ENCODE measurements around the gene CHCT1. TPM values are rescaled to one million over a fixed set of nuclear protein-coding genes. Genes with fewer than 3 reads are reported as not detected.
"Not testable (repeated sequence)": the region's sequence is repeated elsewhere in the genome, so short reads cannot be mapped to it uniquely, and the experiment has no call there.

Gene CHCT1
- total RNA-seq, 1 donor from 2014 or later: not detected

DNA sequence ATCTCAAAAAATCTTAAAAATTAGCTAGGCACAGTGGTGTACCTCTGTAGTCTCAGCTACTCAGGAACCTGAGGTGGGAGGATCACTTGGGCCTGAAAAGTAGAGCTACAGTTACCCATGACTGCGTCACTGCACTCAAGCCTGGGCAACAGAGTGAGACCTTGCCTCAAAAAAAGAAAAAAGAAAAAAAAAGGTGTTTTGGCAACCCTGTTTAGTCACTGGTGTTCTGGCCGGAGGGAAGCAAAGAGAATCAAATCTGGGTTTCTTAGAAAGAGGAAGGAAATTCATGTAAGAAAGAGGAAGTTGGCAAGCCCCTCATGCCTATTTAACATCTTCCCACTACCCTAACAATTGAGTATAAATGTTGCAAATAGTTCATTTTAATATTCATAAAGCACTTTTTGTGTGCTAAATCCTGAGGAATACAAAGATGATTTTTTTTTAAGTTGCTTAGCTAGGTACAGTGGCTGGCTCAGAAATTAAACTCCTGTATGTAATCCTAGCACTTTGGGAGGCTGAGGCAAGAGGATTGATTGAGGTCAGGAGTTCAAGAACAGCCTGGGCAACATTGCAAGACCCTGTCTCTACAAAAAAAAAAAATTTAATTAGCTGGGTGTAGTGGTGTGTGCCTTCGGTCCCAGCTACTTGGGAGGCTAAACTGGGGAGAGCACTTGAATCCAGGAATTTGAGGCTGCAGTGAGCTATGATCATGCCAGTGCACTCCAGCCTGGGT lies 23.9 kb upstream of the CHCT1 start:
- intact Hi-C loops (cut with micrococcal nuclease): no loop called here

GRCh38 chr17:60401819-60402218 lies 20.5 kb upstream of the CHCT1 start:
- intact Hi-C loops (cut with micrococcal nuclease): no loop called here

- intact Hi-C loops (cut with micrococcal nuclease): no loop called here
These were observed 18.8 kb upstream of the CHCT1 start for GRCh38 chr17:60403523-60403810.

DNA sequence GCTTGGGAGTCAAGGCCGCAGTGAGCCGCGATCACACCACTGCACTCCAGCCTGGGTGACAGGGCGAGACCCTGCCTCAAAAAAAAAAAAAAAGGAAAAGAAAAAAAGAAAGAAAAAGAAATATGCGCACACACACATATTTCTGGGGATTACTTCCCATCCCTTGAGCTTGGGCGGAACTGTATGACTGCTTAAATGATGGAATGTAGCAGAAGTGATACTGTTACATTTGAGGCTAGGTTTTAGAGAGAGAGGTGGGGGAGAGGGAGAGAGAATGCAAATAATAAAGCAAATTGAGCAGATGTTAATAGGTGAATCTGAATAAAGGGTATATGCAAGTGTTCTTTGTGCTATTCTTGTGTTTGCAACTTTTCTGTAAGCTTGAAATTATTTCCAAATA lies 18.3 kb upstream of the CHCT1 start:
- intact Hi-C loops (cut with micrococcal nuclease): no loop called here

- intact Hi-C loops (cut with micrococcal nuclease): no loop called here
These were observed 15.4 kb upstream of the CHCT1 start for GRCh38 chr17:60406887-60407286.

DNA sequence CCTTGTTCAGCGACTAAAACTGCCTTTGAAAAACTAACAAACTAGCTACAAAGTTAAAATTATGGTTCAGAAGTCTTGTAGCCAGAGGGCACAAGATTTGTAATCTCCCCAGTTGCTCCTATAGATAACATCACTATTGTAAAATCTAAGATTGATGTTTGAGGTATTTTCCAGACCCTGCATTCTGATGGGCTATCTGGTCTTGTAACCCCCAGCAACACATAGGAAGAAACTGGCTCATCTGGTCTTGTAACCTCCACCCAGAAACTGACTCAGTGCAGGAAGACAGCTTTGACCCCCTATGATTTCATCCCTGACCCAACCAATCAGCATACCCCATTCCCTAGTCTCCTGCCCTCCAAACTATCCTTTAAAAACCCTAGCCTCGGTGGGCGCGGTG lies 12.3 kb upstream of the CHCT1 start:
- intact Hi-C loops (cut with micrococcal nuclease): no loop called here

DNA sequence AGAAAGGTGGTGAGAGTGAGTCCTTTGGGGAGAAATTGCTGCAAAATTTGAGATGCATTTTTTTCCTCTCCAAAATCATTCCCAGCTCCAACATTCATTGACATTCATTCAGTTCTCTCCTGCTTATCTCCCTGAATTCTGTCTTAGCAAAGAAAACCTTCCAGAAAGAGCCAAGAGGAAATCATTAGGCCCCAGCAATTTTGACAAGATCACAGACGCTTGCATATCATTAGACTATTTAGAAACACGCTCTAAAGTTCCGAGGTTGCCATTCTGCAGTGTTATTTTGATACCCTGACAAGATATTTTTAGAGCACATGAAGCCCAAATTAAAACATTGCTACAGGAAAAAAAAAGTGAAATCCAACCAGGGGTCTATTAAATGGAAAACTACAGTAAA lies 9.6 kb upstream of the CHCT1 start:
- intact Hi-C loops (cut with micrococcal nuclease): no loop called here

- intact Hi-C loops (cut with micrococcal nuclease): no loop called here
These were observed 7.1 kb upstream of the CHCT1 start for GRCh38 chr17:60415146-60415545.

DNA sequence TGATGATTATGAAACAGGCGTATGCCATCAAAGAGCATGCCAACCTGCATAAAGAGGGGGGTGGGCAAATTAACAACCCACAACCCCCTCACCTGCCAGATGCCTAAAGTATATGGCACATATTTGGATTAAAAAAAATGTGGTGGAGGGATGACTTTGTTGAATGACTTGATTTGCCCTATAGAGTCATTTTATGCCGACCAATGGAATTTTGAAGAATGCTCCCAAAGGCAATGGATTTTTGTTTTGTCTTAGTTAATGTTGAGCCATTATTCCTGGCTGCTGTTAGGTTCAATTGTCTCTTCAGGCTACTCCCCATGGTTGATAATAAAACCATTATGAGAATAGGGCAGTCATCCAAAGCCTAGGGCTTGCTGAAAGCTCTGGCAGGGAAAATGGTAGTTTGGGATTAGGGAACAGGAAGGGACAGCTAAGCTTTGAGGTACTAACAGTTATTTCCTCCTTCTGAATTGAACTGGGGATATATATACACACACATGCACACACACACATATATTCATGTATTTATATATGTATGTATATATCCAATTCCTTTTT lies 5.8 kb upstream of the CHCT1 start:
- intact Hi-C loops (cut with micrococcal nuclease): no loop called here

- intact Hi-C loops (cut with micrococcal nuclease): not testable (repeated sequence)
These were observed 3.3 kb upstream of the CHCT1 start for GRCh38 chr17:60419003-60419402.

- intact Hi-C loops (cut with micrococcal nuclease): loop anchor here (10.0 kb wide), 1 partner anchor 315 kb away; no protein-coding TSS in a partner anchor
These were observed 2.4 kb upstream of the CHCT1 start for GRCh38 chr17:60419875-60420274.

DNA sequence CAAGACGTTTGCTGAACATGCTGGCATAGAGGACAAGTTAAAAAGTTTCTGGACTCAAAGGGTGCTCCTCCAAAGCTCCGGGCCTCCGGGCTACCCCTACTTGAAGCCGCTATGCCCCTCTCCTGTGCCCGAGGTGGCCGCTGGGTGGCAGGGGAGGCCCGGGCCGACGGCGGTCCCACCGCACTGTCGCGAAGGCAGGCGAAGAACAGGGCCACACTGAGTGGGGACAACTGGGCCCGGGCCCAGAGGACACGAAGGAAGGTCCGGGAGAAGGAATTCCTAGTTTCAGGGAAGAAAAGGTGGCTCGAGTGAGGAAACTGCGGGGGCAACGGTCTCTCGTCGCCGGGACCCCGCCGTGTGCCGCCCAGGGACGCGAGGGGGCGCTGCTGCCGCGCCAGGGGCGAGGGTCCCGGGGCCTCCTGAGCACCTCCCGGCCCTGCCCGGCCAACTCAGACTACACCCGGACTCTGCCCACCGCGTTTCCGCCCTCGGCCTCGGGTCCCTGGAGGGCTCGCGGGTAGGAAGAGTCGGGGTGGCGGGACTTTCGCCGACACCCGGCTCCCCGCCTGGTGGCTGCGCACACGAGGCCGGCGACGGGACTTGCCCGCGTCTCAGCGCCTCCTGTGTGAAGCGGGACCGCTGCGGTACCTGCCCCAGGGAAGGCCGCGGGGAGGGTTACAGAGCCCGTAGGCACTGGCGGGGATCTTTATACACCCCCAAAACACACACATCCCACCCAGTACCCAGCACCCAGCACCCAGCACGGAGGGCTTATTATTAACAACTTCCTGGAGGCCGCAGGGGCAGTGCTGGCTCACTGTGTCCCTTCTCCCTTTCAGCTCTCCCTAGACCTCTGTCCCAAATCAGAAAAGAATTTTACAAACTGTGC lies 772 bp upstream of the CHCT1 start:
- intact Hi-C loops (cut with micrococcal nuclease): loop anchor here (1.0 to 10.0 kb wide), 2 partner anchors 217 to 317 kb away; no protein-coding TSS in a partner anchor

DNA sequence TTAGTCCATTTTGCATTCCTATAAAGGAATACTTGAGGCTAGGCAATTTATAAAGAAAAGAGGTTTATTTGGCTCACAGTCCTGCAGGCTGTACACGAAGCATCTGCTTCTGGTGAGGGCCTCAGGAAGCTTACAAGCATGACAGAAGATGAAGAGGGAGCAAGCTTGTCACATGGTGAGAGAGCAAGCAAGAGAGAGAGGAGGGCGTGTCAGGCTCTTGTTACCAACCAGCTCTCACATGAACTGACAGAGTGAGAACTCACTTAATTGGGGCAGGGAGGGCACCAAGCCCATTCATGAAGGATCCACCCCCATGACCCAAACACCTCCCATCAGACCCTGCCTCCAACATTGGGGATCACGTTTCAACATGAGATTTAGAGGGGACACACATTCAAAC lies 1.6 kb downstream of the CHCT1 start:
- intact Hi-C loops (cut with micrococcal nuclease): loop anchor here (10.0 kb wide), 1 partner anchor 319 kb away; no protein-coding TSS in a partner anchor

GRCh38 chr17:60425626-60426025 lies 3.3 kb downstream of the CHCT1 start:
- intact Hi-C loops (cut with micrococcal nuclease): loop anchor here (10.0 kb wide), 1 partner anchor 321 kb away; no protein-coding TSS in a partner anchor

GRCh38 chr17:60426596-60426995 lies 4.3 kb downstream of the CHCT1 start:
- intact Hi-C loops (cut with micrococcal nuclease): loop anchor here (10.0 kb wide), 1 partner anchor 322 kb away; no protein-coding TSS in a partner anchor

- intact Hi-C loops (cut with micrococcal nuclease): loop anchor here (10.0 kb wide), 1 partner anchor 324 kb away; no protein-coding TSS in a partner anchor
These were observed 6.2 kb downstream of the CHCT1 start for GRCh38 chr17:60428491-60428890.

DNA sequence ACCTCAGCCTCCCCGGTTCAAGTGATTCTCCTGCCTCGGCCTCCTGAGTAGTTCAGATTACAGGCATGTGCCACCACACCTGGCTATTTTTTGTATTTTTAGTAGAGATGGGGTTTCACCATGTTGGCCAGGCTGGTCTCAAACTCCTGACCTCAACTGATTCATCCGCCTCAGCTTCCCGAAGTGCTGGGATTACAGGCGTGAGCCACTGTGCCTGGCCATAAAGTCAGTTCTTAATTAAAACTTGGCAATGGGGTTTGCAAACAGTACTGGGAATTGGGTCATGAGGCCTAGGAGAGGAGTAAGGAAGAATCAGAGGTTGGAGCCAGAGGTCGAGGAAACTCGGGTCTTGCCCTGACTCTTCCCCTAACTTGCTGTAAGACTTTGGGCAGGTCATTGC lies 8.3 kb downstream of the CHCT1 start:
- intact Hi-C loops (cut with micrococcal nuclease): loop anchor here (10.0 kb wide), 1 partner anchor 286 kb away; the partner anchor contains the start of gene CA4

DNA sequence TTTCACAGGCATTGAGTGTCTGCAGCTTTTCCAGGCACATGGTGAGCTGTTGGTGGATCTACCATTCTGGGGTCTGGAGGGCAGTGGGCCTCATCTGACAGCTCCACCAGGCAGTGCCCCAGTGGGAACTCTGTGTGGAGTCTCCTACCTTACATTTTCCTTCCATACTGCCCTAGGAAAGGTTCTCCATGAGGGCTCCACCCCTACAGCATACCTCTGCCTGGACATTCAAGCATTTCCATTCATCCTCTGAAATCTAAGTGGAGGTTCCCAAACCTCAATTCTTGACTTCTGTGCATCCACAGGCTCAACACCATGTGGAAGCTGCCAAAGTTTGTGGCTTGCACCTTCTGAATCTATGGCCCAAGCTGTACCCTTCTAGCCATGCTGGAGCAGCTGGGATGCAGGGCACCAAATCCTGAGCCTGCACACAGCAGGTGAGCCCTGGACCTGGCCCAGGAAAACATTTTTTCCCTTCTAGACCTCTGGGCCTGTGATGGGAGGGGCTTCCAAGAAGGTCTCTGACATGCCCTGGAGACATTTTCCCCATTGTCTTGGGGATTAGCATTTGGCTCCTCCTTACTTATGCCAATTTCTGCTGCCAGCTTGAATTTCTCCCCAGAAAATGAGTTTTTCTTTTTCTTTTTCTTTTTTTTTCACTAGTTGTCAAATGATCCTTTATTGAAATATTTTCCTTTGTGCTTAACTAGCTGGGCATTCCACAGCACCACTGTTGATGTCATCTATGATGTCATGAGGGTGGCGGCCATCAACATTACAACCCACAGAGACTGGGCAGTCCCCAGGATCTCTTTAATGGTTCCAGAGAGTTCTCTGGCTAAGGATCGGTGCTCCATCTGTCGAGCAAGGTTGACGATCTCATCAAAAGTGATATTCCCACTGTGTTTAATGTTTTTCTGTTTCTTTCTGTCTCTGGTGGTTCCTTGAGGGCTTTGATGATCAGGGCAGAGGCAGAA lies 11.0 kb downstream of the CHCT1 start:
- intact Hi-C loops (cut with micrococcal nuclease): loop anchor here (10.0 kb wide), 1 partner anchor 289 kb away; the partner anchor contains the start of gene CA4

- intact Hi-C loops (cut with micrococcal nuclease): loop anchor here (5.0 to 10.0 kb wide), 2 partner anchors 202 to 291 kb away; partner anchors contain the start of gene CA4
These were observed 13.2 kb downstream of the CHCT1 start for GRCh38 chr17:60435244-60436167.
